ENCODE results near the gene PLEKHA6.

DNA sequence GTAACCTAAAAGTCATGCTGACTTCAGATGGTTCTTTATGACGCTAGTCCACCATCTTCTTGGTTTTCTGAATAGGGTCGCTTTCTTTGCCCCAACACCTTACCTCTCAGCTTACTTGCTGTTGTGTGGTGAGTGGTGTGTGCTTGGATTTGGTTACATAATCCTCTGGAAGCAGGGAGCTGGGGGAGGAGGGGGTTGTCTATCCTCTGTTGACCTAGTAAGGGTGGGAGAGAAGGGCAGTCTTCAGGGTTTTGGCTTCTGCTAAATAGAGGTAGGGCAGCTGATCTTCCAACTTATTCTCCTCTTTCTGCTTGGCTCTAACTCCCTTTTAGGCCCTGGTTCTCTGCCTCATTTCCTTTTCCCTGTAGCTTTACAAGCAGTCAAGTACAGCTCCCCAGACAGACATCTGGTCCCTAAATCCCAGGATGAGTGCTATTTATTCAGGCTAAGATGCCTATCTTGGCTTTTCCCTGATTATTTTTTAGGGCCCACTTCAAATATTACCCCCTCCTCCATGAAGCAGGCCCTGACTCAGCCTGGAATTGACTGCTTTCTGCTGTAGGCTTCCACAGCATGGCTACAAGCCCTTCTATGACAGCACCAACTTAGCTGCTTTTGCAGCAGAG is 187.2 kb downstream of the PLEKHA6 start:
- no peak for TF ChIP-seq FOS (IDR thresholded peaks at IDR 0.05; ENCODE audit: low read depth, low read length)
- TF ChIP-seq, protein P1, sequence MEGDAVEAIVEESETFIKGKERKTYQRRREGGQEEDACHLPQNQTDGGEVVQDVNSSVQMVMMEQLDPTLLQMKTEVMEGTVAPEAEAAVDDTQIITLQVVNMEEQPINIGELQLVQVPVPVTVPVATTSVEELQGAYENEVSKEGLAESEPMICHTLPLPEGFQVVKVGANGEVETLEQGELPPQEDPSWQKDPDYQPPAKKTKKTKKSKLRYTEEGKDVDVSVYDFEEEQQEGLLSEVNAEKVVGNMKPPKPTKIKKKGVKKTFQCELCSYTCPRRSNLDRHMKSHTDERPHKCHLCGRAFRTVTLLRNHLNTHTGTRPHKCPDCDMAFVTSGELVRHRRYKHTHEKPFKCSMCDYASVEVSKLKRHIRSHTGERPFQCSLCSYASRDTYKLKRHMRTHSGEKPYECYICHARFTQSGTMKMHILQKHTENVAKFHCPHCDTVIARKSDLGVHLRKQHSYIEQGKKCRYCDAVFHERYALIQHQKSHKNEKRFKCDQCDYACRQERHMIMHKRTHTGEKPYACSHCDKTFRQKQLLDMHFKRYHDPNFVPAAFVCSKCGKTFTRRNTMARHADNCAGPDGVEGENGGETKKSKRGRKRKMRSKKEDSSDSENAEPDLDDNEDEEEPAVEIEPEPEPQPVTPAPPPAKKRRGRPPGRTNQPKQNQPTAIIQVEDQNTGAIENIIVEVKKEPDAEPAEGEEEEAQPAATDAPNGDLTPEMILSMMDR (conservative IDR thresholded peaks at IDR 0.05; ENCODE audit: low read depth, low read length): no peak
- no peak for TF ChIP-seq RAD21 (IDR thresholded peaks at IDR 0.05; ENCODE audit: low read length)
- TF ChIP-seq POLR2A (IDR thresholded peaks at IDR 0.05; ENCODE audit: low read depth, low read length): no peak
- TF ChIP-seq MAFK (IDR thresholded peaks at IDR 0.05; ENCODE audit: low read depth, low read length): no peak

All from IMR-90 (cell line).